ENCODE data around the gene RPS16.

RPS16 gene

GRCh38 chr19:39384839-39385568, 50.7 kb downstream of the RPS16 start:
- DNase-seq: no peak
